CD4-positive, CD25-positive, alpha-beta regulatory T cell (primary cell): ENCODE results near the gene GAST. TPM values are rescaled to one million over a fixed set of nuclear protein-coding genes. Genes with fewer than 3 reads are reported as not detected.
"Not testable (repeated sequence)": the region's sequence is repeated elsewhere in the genome, so short reads cannot be mapped to it uniquely, and the experiment has no call there.

ENCODE experiments used
- ATAC-seq, 2 donors: fragments of 150-1000 bp; cut with Tn5 transposase; one replicate each; pipeline ENCODE4 v1.10.0; 2021; ENCODE audit warnings: low read depth in 2 of 2, moderate number of reproducible peaks in 2 of 2, moderate library complexity in 1 of 2
- DNase-seq, 3 donors: peaks; one replicate each; pipeline versions ENCODE4 v3.0.0 to v3.0.0-alpha.2; 2012 to 2022; ENCODE audit warnings: mixed read lengths in 1 of 3
- H3K27ac ChIP-seq: one replicate; pipeline ENCODE4 v1.7.0; 2013; ENCODE audit warnings: mild to moderate bottlenecking, low read length; ENCODE audit not compliant: insufficient read depth, poor library complexity, severe bottlenecking
- H3K27me3 ChIP-seq: one replicate; pipeline ENCODE4 v1.7.0; 2013; ENCODE audit warnings: low read length; ENCODE audit not compliant: control insufficient read depth, insufficient read depth
- H3K36me3 ChIP-seq: one replicate; pipeline ENCODE4 v1.7.0; 2013; ENCODE audit warnings: mild to moderate bottlenecking, low read length, moderate library complexity; ENCODE audit not compliant: control insufficient read depth, insufficient read depth
- H3K4me1 ChIP-seq: 2 replicates; pipeline ENCODE4 v1.7.0; 2013; ENCODE audit warnings: mild to moderate bottlenecking, low read length; ENCODE audit not compliant: insufficient read depth, control insufficient read depth, poor library complexity, severe bottlenecking
- H3K4me3 ChIP-seq: one replicate; pipeline ENCODE4 v1.7.0; 2013; ENCODE audit warnings: low read depth, mild to moderate bottlenecking, low read length, moderate library complexity
- H3K9me3 ChIP-seq, 2 experiments: 1 replicate in 1 of 2; 2 replicates in 1 of 2; pipeline ENCODE4 v1.7.0; 2013; ENCODE audit warnings: low read length in 2 of 2, mild to moderate bottlenecking in 1 of 2, moderate library complexity in 1 of 2; ENCODE audit not compliant: control insufficient read depth in 2 of 2
- H3K27ac Mint-ChIP-seq, 3 donors: one replicate each; pipeline ENCODE4 v1.8.0; 2020 to 2022; ENCODE audit warnings: mild to moderate bottlenecking in 3 of 3, mixed read lengths in 3 of 3, moderate library complexity in 2 of 3
- H3K27me3 Mint-ChIP-seq: one replicate; pipeline ENCODE4 v1.8.0; 2022; ENCODE audit warnings: mild to moderate bottlenecking, mixed read lengths
- H3K36me3 Mint-ChIP-seq: one replicate; pipeline ENCODE4 v1.8.0; 2020; ENCODE audit warnings: mixed read lengths
- H3K4me1 Mint-ChIP-seq, 4 donors: one replicate each; pipeline ENCODE4 v1.8.0; 2020 to 2022; ENCODE audit warnings: mixed read lengths in 4 of 4, mild to moderate bottlenecking in 1 of 4
- H3K4me3 Mint-ChIP-seq, 4 donors: one replicate each; pipeline ENCODE4 v1.8.0; 2020 to 2022; ENCODE audit warnings: mild to moderate bottlenecking in 4 of 4, mixed read lengths in 4 of 4, moderate library complexity in 3 of 4
- H3K9me3 Mint-ChIP-seq, 7 donors: one replicate each; pipeline ENCODE4 v1.8.0; 2020 to 2022; ENCODE audit warnings: mixed read lengths in 7 of 7, mild to moderate bottlenecking in 3 of 7, moderate library complexity in 2 of 7
- polyA plus RNA-seq, 4 donors: library from polyadenylated mRNA; unstranded; fragments of 300-500 nt; fragmentation: Illumina TruSeq; gene quantifications; one replicate each; pipeline ENCODE4 v1.2.3, GENCODE V29; 2021
- total RNA-seq: library from RNA; stranded (reverse); gene quantifications from one replicate; pipeline ENCODE4 v1.2.3, GENCODE V29; 2022

Gene GAST
- total and polyA plus RNA-seq, 5 donors from 2014 or later = not detected

DNA sequence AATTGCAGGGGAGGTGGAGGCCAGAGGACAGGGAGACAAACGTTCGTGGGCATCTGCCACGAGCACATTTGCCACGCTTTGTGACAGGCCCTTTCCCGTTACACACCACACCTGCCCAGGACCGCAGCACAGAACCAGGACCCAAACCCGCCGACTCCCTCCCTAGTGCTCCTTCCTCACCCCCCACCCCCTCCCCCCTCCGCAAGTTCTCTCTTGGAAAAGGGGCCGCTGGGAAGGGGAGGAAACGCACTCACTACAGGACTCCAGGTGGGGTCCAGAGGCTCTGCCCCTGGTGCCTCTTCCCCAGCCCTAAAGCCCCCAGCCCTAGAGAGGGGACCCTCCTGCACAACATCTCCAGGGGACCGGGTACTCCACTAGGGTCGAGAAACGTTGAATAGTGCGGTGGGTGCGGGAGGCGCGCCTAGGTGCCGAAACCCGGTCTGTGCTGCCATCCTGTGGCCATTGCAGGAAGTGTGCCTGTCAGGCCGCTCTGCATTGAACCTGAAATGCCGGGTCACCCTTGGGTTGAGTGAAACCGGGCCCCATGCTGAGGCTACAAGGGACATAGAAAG is 45.3 kb upstream of the GAST start:
- H3K9me3 Mint-ChIP-seq = no peaks in the 10 kb centered on the region
- H3K4me3 Mint-ChIP-seq = peak overlapping the region; percentile 92 to 95 (median 95)
- Histone ChIP-seq H3K4me1 (peaks cover 30% of the 10 kb centered on the region), H3K4me3 (peak overlapping the region; percentile 64), H3K27me3 (no peaks in the 10 kb centered on the region), H3K27ac (peak overlapping the region; percentile 98), H3K36me3 (no peaks in the 10 kb centered on the region), H3K9me3 (no peaks in the 10 kb centered on the region)
- peak overlapping the region; percentile 93 to 100 (median 98) for H3K27ac Mint-ChIP-seq
- peaks cover 0 to 40% (median 27%) of the 10 kb centered on the region in 4 donors for H3K4me1 Mint-ChIP-seq
- H3K27me3 Mint-ChIP-seq = peaks cover 18% of the 10 kb centered on the region
- DNase-seq (peak; percentile 76 to 90 (median 83)), ATAC-seq (peak; percentile 62)
- H3K36me3 Mint-ChIP-seq = no peaks in the 10 kb centered on the region

DNA sequence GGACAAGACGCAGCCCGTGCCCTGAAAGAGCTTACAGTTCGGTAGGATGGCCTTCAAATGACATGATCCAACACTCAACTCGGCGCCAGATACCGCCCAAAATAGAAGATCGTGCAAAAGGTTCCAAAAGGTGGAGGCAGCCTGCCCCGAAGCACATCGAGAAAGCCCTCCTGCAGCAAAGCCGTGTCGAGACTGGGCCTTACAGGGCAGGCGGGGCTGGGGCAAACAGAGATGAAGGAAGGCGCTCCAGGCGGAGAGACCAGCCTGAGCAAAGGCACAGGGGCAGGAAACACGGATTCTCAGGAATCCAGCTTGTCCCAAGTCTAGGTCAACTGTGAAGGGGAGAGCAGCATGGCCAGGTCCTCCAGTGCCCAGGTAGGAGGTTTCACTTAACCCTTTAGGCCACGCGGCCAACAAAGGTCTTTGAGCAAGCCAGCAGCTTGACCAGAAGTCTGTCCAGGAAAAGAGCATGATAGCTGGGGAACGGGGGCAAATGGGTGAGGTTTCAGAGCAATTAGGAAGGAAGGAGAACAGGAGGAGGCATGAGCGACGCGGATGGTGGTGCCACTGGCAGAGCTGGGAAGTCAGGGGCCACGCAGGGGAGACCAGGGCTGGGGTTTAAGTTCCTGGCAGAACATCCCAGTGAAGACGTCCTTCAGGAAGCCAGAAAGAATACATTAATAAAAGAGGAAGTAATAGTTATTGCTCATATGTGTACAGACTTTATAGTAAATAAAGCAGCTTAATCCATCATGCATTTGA is 44.7 kb upstream of the GAST start:
- Mint-ChIP-seq H3K36me3 (no peaks in the 10 kb centered on the region), H3K4me3 (peak overlapping the region; percentile 88 to 95 (median 94)), H3K27me3 (peaks cover 18% of the 10 kb centered on the region), H3K27ac (peak overlapping the region in 2 of 3 donors; percentile 98 to 100), H3K4me1 (peaks cover 0 to 43% (median 27%) of the 10 kb centered on the region in 4 donors), H3K9me3 (no peaks in the 10 kb centered on the region)
- no peak overlapping the region for H3K4me3 ChIP-seq
- ATAC-seq (no peak), DNase-seq (no peak)
- H3K27ac ChIP-seq = peak overlapping the region; percentile 98
- no peaks in the 10 kb centered on the region for H3K27me3 ChIP-seq
- H3K4me1 ChIP-seq = peaks cover 30% of the 10 kb centered on the region
- no peaks in the 10 kb centered on the region for H3K9me3 ChIP-seq
- no peaks in the 10 kb centered on the region for H3K36me3 ChIP-seq

DNA sequence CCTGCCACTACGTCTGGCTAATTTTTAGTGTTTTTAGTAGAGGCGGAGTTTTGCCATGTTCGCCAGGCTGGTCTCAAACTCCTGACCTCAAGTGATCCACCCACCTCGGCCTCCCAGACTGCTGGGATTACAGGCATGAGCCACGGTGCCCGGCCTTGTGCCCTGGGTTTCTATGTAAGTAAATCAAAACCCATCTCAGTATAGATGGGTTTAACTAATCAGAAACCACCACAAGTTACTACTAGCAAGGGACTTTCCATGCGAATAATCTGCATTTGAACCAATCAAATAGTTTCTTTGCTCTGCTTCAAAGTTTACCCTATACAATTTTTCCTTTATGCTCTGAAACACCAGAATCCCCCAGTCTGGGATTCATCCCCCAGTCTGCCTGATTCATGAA is 40.0 kb upstream of the GAST start:
- Mint-ChIP-seq H3K27ac (no peak overlapping the region), H3K9me3 (no peaks in the 10 kb centered on the region), H3K36me3 (no peaks in the 10 kb centered on the region), H3K4me3 (peak overlapping the region in 1 of 4 donors; percentile 55), H3K4me1 (peaks cover 6 to 29% (median 19%) of the 10 kb centered on the region in 4 donors), H3K27me3 (no peaks in the 10 kb centered on the region)
- no peak overlapping the region for H3K4me3 ChIP-seq
- no peaks in the 10 kb centered on the region for H3K36me3 ChIP-seq
- DNase-seq (no peak), ATAC-seq (no peak)
- peaks cover 7% of the 10 kb centered on the region for H3K4me1 ChIP-seq
- H3K27ac ChIP-seq = no peak overlapping the region
- no peaks in the 10 kb centered on the region for H3K9me3 ChIP-seq
- H3K27me3 ChIP-seq = no peaks in the 10 kb centered on the region

GRCh38 chr17:41675157-41676057 is 36.7 kb upstream of the GAST start:
- H3K4me3 ChIP-seq, ATAC-seq: not testable (repeated sequence)

GRCh38 chr17:41676058-41676419 is 36.1 kb upstream of the GAST start:
- ATAC-seq (no peak), DNase-seq (no peak)
- no peak overlapping the region for H3K4me3 ChIP-seq
- H3K27ac Mint-ChIP-seq = no peak overlapping the region
- no peak overlapping the region for H3K27ac ChIP-seq
- peaks cover 0 to 1% (median 0%) of the 10 kb centered on the region in 7 donors for H3K9me3 Mint-ChIP-seq
- no peaks in the 10 kb centered on the region for H3K36me3 ChIP-seq
- H3K4me1 ChIP-seq = peaks cover 21% of the 10 kb centered on the region
- peaks cover 18 to 43% (median 32%) of the 10 kb centered on the region in 4 donors for H3K4me1 Mint-ChIP-seq
- peak overlapping the region in 1 of 4 donors; percentile 56 for H3K4me3 Mint-ChIP-seq
- no peaks in the 10 kb centered on the region for H3K27me3 ChIP-seq
- no peaks in the 10 kb centered on the region for H3K27me3 Mint-ChIP-seq
- H3K36me3 Mint-ChIP-seq = no peaks in the 10 kb centered on the region
- no peaks in the 10 kb centered on the region for H3K9me3 ChIP-seq

More at GRCh38 chr17:41675157-41676057, 36.7 kb upstream of the GAST start:
- peaks cover 18 to 43% (median 31%) of the 10 kb centered on the region in 4 donors for H3K4me1 Mint-ChIP-seq
- DNase-seq, H3K36me3 ChIP-seq, H3K9me3 Mint-ChIP-seq, H3K4me3 Mint-ChIP-seq, H3K27ac ChIP-seq, H3K9me3 ChIP-seq, H3K27me3 Mint-ChIP-seq, H3K27me3 ChIP-seq, H3K36me3 Mint-ChIP-seq, H3K27ac Mint-ChIP-seq: not testable (repeated sequence)
- H3K4me1 ChIP-seq = peaks cover 21% of the 10 kb centered on the region

GRCh38 chr17:41678411-41678906 is 33.7 kb upstream of the GAST start:
- no peaks in the 10 kb centered on the region for H3K9me3 ChIP-seq
- Mint-ChIP-seq H3K27me3 (peaks cover 8% of the 10 kb centered on the region), H3K36me3 (no peaks in the 10 kb centered on the region), H3K9me3 (peaks cover 0 to 3% (median 0%) of the 10 kb centered on the region in 7 donors), H3K4me3 (peak overlapping the region; percentile 77 to 91 (median 85)), H3K27ac (peak overlapping the region; percentile 90 to 95 (median 91)), H3K4me1 (peaks cover 13 to 34% (median 25%) of the 10 kb centered on the region in 4 donors)
- H3K27me3 ChIP-seq = no peaks in the 10 kb centered on the region
- no peaks in the 10 kb centered on the region for H3K36me3 ChIP-seq
- peaks cover 17% of the 10 kb centered on the region for H3K4me1 ChIP-seq
- H3K27ac ChIP-seq = peak overlapping the region; percentile 85
- ATAC-seq (peak in 1 of 2 donors; percentile 4), DNase-seq (no peak)
- peak overlapping the region; percentile 89 for H3K4me3 ChIP-seq
